Measurements from ENCODE around the gene FBXW11.

DNA sequence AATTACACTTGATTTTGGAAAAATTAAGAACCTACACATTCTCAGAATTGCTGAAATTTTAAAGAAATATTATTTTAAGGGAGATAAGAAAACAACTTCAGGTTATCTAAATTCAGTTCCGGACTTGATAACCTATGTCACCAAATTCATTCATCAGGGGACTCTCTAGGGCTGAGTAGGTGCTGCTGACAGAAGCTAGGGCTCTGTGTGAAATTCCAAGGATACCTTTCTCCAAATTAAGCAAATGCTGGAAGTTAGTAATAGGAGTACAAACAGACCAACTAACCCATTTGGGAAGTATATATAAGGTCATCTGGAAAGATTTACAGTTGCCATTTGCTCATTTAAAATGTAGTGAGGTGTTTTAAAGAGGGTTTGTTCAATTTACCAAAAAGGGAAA lies 136.5 kb downstream of the FBXW11 start:
- TF ChIP-seq, protein P1, sequence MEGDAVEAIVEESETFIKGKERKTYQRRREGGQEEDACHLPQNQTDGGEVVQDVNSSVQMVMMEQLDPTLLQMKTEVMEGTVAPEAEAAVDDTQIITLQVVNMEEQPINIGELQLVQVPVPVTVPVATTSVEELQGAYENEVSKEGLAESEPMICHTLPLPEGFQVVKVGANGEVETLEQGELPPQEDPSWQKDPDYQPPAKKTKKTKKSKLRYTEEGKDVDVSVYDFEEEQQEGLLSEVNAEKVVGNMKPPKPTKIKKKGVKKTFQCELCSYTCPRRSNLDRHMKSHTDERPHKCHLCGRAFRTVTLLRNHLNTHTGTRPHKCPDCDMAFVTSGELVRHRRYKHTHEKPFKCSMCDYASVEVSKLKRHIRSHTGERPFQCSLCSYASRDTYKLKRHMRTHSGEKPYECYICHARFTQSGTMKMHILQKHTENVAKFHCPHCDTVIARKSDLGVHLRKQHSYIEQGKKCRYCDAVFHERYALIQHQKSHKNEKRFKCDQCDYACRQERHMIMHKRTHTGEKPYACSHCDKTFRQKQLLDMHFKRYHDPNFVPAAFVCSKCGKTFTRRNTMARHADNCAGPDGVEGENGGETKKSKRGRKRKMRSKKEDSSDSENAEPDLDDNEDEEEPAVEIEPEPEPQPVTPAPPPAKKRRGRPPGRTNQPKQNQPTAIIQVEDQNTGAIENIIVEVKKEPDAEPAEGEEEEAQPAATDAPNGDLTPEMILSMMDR (IDR thresholded peaks at IDR 0.05), result no peak
- TF ChIP-seq POLR2A (IDR thresholded peaks at IDR 0.05), result no peak
